GM18907 (cell line): ENCODE data around the gene PLPPR1.
"Not testable (repeated sequence)": the region's sequence is repeated elsewhere in the genome, so short reads cannot be mapped to it uniquely, and the experiment has no call there.

Experiments
- ATAC-seq: cut with Tn5 transposase; IDR thresholded peaks from one replicate; pipeline ENCODE4 v1.9.1; 2021; ENCODE audit warnings: mild to moderate bottlenecking, moderate library complexity; ENCODE audit not compliant: unreplicated experiment

PLPPR1 gene

DNA sequence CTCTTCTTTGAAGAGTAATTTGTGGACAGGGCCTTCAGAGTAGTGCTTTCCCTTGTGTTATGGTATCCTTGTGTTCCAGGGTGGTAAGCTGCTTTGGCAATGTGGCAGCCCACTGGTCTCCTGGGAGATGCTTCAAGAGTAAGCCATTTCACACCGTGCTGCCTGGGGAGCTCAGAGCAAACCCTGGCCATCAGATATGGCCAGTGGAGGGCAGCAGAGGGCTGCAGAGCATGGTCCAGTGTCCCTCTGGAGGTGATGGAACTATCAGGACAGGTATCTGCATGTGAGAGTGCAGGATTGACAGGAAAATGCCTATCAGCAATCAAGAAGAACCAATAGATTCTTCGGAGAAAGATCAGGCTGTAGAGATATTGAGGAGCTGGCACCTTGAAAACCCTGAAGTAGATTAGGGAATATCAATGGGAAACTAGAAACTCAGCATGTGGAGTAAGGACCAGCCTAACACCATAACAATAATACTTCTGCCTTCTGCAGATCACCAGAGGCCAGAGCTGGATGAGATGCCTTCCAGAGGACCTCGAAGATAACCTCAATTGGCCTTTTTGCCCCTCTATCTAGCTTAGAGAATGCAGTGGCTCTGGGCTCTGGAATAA is 90.8 kb downstream of the PLPPR1 start:
- ATAC-seq, result peak; percentile 92

DNA sequence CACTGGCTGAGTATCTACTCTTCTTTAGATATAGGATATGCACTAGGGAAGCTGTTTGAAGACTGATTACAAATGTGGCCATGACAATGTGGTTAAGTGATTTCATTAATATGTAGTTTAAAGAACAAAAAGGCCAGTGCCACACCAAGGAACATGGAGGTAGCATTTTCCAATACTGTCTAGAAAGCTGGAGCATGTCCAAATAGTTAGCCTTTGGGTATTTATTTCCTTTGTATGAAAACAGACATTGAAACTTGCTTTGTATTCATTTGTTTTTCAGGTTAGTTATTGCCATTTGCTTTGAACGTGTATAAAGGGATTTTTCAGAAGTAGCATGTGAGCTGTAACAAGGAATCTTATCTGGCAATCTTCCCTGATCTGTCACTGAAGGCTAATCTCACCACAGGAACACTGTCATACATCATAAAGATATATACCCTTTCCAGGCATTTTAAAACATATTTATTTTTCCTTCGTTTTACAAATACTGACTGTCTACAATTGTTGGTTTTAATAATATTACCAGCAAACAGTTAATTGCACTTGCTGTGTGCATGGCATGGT is 93.4 kb downstream of the PLPPR1 start:
- ATAC-seq, result no peak

DNA sequence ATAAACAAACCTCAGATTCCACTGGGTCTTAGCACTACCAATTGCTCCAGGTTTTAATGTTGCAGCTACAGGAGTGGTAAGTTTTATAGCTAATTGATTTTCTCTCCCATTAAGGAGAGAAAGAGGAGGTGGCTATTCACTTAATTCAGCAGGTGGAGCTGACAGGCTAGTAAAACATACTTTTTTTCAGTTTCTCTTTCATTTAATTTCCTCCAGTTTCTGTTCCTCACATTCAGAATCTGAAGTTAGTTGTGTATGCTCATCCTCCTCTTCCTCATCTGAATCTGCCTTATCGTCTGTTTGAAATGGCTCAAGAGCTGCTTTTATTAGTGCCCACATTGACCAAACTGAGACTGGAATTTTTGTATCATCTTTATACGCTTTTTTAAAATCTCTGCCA is 98.0 kb downstream of the PLPPR1 start:
- no peak for ATAC-seq

DNA sequence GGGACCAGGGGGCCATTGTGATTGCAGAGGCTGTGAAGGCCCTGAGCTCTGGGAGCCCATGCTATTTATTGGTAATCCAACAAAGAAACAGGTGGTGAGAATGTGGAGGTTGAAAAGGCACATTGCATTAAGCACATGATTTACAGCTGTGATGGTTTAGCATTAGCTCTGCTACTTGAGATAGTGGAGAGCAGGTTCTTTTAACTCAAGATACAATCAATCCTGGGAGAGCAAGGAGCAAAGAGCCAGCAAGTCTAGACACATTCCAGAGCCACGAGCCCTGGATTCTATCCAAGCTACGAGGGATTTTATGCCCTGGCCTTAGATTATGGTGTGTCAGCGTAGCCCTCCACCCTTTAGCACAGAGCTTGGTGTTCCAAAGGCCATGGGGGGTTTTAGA is 98.8 kb downstream of the PLPPR1 start:
- not testable (repeated sequence) for ATAC-seq

DNA sequence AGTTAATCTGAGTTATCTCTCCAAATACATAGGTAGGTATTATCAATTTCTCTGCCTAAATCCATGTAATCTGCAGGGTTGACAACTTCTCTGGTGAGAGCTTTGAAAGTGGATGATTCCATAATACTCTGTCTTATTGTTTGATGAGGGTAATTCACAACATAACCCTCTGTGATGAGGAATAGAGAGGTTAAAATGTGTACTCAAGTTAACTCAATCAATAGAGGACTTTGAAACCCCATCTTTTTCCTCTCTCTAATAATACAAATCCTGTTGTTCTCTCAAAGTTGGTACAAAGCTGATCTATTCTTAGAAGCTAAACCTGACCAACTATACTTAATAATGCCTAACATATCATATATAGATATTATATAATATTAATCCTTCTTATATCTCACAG is 100.1 kb downstream of the PLPPR1 start:
- no peak for ATAC-seq

DNA sequence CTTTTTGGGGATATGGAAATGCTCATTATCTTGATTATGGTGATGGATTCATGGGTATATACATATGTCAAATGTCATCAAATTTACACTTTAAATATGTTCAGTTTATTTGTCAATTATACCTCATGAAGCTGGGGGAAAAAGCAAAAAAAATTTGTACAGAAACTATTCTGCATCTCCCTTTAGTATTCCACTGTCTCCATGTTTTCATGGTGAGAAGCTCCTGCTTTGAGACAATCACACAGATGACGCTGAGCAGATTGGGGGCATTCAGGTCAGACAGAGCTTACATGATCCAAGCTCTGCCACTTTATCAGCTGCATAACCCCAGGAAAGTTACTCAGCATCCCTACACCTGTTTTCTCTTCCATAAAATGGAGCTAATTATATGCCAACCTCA is 101.5 kb downstream of the PLPPR1 start:
- no peak for ATAC-seq

DNA sequence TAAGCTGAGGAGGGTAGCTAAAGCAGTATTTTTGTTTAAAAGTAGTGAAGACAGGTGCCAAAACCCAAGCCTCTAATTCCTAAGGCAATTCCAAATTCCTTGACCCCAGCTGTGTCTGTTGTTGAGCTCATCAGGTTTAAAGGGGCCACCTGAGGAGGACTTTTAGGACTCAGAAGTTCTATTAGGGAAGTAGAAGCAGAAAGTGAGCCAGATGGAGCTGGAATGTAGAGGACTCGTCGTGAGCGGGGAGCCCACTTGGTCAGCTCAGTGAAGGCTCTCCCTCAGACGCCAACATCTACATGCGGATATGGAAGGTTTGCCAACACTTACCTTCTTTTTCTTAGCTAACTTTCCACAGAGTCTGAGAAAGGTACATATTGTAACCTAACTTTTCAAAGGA is 102.8 kb downstream of the PLPPR1 start:
- no peak for ATAC-seq

DNA sequence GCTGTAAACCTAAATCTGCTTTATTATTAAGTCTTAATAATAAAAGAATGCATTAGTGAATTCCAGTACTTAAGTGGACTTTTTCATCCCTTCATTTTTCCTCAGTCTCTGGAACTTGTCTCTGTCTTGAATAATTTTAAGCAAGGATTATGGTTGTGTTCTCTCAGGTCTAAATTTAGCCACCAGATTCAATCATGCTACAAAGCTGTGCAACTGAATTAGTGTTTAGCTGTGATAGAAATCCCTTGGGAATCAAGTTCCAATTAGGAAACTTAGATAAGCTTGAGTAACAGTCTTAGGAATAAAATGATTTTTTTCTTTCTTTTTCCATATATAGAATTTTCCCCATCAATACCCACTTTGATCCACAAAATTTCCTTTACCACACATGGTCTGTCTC is 104.3 kb downstream of the PLPPR1 start:
- no peak for ATAC-seq

DNA sequence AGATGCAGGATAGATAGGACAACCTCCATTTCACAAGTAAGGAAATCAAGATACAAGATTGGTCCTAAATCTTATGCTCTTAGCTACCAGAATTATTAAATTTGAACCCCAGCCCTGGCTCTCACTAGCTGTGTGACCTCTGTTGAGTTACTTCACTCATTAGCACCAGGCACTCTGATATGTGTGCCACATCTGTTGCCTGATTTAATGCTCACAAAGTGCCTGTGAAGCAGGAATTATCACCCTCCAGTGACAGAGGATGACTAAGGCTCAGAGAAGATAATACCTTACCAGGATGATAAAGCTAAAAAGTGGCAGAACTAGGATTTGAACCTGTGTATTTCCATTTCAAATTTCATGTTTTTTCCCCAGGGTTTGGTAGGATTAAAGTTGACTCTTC is 110.0 kb downstream of the PLPPR1 start:
- ATAC-seq, result no peak

DNA sequence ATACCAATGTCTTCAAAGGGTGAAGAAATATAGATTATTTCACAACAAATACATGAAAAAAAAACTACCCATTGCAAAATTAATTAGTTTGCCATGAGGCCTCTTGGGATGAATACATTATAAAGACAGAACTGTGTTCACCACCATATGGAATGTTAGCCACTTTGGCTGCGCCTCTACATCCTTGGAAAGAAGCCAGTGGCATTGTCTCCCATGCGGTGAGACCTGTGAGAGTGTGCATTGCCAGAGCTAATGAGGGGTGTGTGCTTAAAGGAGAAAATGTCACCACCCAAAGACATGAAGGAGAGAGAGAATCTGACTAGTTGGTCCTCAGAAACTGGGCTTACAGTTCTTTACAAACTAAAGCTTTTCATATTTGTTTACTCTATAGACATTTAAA is 110.6 kb downstream of the PLPPR1 start:
- no peak for ATAC-seq

DNA sequence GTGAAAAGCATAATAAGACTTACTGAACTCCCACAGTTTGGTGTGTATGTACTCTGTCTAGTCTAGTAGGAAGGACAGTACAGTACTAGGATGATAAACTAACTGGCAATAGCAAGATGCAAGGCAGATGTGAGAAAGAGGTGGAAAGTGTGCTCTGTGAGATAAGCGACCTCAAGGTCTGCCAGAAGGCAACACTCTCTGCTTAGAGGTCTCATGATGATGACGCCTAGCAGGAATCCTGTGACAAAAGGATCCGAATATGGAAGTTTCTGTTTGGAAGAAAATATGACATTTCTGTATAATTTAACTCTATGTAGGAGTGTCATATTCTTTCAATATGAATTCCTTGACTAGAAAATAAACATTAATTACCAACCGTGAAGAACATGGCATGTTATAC is 112.2 kb downstream of the PLPPR1 start:
- no peak for ATAC-seq

DNA sequence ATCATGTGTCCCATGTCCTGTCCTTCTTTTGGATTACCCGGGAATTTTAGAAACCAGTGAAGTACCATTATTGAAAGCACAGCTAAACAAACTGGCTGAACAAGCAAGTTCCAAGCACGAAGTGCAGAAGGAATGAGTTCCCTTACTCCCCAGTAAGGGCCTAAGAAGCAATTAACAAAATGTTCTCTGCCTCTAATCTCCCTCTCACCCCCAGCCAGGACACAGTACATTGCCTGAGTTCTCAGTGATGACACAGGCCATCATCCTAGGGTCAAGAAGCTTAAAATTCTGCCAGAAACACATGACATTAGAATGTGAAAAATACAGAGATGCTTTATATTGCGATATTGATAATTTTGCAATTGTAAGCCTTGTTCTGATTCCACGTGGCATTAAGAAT is 118.0 kb downstream of the PLPPR1 start:
- no peak for ATAC-seq

DNA sequence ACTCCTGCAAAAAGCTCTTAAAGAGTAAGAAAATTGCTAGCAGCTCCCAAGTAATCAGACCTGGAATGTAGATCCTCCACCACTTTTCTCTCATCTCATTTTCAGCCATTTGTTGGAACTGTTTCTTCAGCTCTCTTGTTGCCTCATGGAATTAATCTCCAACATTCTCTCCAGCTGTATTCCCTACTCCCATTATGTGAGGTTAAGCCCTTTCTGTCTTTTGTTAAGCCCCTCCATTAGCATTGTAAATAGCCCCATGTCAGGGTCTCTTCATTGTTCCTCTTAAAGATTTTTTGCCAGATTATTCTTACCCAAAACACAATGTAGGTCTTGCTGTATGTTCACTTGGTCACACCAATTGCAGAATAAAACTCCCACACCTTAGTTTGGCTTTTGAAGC is 119.8 kb downstream of the PLPPR1 start:
- no peak for ATAC-seq

DNA sequence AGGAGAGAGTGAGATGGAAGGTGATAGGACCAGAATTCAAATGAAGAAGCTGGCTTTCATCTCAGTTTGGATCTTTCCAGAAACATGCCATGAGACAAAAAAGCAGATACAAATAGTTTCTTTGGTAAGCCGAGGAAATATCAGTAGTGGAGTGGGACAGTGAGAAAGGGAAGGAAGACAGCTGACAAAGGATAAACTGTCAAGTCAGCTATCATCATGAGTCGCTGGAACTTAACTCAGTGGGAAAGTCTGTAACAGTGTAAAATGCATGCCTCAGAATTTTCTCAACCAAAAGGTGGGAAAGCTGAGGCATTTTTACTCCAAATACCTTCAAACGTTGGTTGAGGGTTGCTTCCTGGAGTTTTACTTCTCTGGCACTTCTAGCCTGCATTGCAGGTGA is 129.8 kb downstream of the PLPPR1 start:
- ATAC-seq, result no peak

DNA sequence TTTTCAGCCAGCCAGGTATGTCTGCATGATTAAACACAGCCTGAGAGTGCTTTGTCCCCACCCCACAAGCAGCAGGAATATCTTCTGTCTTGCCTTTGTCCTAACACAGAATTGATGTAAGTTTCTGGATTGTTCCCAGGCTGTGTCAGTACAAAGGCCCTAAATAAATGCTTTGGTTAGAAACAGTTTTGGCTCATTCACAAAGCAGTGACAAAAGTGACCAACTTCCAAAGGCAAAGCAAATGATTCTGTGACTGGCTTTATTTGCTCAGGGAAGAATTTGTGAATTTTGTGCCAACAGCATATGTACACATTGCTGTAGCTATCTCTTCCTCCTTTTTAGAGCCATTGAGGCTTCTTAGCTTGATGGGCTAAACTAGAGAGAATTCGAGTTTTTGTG is 133.7 kb downstream of the PLPPR1 start:
- no peak for ATAC-seq

DNA sequence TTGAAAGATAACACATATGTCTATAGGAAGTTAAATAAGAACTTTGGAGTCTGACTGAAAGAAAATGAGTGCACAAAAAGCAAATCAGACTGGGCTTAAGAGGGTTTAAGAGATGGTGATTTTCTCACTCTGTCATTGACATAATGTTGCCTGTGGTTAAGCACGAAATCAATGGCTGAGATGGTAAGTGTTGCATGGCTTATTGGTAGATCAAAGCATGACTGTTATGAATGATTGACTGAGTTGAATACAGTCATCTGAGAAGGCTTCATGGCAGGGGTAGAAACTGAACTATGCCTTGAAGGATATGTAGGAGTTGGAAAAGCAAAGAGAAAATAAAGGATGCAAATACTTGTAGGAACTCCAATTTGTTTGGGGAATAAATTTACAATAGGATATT is 136.6 kb downstream of the PLPPR1 start:
- ATAC-seq, result no peak

DNA sequence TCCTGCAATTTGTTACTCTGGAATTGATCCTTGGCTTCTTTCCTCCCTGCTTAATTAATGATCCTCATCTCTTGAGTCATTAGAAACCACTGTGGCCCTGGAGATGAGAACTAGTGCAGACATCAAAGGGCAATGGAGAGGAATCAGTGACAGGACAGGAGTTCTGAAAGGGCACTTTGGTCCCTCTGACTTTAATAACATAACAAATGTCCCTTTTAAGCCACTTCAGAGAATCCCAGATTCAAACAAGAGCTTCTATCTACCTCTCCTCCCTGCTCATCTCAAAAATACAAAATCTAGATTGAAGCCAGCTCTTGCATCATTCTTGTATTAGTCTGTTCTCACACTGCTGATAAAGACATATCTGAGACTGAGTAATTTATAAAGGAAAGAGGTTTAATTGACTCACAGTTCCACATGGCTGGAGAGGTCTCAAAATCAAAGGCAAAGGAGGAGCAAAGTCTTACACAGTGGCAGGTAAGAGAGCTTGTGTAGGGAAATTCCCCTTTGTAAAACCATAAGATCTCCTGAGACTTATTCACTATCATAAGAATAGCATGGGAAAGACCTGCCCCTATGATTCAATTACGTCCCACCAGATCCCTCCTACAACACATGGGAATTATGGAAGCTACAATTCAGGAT is 139.1 kb downstream of the PLPPR1 start:
- no peak for ATAC-seq

DNA sequence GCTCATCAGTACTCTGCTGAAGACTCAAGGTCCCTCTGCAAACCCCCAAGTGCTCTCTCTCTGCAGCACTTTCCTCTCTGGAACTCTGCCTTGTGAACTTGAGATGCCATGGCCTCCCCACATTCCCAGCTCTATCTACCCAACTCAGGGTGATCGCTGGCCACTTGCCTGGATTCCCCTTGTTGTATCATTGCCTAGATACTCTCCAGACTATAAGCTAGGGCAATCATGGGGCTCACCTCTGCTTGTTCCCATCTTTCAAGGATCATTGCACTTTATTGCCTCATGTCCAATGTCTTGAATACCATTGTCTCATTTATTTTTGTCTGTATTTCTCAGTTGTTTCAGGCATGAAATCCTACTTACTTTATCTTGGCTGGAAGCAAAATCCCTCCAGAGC is 144.1 kb downstream of the PLPPR1 start:
- no peak for ATAC-seq

DNA sequence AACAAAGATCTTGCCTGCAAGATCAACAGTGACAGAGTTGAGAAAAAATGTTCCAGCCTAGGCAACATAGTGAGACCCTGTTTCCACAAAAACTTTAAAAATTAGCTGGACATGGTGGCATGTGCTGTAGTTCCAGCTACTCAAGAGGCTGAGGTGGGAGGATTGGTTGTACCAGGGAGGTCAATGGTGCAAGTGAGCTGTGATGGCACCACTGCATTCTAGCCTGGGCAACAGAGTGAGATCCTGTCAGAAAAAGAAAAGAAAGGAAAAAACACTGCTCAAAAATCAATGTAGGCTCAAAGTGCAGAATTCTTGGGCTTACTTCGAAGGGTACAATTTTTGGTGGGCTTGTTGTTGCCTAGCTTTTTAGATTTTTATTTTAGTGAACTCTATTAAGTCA is 145.4 kb downstream of the PLPPR1 start:
- ATAC-seq, result no peak

DNA sequence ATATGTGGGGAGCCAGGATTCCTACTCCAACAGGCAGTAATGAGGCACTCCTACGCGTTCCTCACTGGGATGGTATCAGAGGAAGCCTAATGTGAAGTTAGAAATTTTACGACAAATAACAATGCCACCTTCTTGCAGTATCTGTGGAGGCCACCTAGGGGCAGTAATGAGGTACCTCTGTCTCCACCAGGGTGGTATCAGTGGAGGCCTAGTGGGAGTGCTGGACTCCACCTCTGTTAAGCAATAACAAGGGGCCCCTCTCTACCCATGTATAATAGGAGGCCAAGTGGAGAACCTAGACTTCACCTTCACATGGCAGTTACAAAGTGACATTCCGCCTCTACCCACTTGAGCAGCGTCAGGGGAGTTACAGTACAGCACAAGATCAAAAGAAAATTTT is 147.9 kb downstream of the PLPPR1 start:
- no peak for ATAC-seq

DNA sequence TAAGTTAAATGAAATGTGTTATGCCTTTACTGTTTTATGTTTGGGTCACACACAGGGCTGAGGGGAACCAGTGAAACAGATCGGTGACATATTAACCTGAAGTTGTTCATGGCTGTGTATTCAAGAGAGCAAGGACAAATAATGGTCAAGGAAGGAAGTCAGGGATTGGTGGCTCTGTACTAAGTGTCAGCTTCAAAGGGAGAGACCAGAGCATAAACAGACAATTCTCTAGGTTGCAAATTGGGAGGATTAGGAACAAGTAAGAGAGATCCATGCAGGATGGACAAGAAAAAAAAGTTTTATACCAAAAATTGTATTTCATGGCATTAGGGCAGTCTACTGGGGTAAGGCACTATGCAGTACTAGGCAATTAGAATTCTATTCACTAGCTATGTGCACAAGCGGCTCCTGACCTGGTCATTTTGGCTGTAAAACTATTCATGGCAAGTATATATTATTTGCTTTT is 156.3 kb downstream of the PLPPR1 start:
- ATAC-seq, result no peak

DNA sequence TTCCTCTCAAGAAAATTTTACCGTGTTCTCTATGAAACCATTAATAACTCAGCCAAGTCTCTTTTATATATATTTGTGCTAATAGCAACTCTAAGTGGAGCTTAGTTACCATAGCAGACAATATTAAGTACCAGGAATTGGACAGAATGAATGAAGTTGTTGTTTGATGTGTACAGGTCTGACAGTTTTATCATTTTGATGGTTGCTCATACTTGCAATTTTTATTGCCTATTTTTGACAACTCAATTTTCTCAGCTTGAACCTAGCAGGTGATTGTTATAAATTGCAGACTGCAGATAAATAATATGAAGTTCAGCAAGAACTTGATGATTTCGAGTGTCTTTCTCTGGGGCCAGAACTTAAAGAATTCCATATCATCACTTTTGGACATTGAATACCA is 163.2 kb downstream of the PLPPR1 start:
- no peak for ATAC-seq

DNA sequence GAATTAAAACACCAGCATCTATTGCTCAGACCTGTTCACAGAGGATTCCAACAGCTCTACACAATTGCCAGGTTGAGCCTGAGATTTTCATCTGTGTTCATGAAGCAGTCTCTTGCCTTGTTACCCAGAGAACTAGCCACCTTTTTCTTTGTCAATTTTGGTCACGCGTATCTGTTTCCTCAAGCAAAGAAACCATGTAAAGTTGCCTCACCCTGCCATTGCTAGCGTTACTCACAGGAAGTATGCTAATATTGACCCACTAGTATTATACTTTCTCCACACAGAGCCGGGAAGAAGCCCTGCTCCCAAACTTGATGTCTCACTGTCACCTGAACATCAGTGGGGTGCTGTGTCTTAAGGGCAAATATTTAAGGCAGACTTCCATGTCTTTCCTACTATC is 168.5 kb downstream of the PLPPR1 start:
- ATAC-seq, result no peak
